ENCODE data around the gene KRTAP19-3.

DNA sequence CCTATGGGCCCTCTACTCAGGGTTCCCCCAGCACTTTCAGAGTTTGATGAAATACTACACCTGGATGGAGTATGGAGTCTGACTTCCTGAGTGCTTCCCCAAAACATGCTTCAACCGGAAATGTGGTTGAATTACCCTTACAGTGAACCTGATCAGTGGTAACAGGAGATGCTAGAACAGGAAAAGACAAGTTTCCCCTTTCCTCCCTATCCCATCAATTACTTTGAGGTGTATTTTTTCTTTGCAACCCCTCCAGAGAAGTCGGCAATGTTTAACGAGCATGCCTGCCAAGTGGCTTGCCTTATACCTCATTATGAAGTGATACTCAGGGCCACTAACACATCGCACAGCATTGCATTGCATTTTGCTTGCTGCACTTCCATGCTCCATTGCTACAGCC is 44.8 kb downstream of the KRTAP19-3 start:
- TF ChIP-seq, protein P1, sequence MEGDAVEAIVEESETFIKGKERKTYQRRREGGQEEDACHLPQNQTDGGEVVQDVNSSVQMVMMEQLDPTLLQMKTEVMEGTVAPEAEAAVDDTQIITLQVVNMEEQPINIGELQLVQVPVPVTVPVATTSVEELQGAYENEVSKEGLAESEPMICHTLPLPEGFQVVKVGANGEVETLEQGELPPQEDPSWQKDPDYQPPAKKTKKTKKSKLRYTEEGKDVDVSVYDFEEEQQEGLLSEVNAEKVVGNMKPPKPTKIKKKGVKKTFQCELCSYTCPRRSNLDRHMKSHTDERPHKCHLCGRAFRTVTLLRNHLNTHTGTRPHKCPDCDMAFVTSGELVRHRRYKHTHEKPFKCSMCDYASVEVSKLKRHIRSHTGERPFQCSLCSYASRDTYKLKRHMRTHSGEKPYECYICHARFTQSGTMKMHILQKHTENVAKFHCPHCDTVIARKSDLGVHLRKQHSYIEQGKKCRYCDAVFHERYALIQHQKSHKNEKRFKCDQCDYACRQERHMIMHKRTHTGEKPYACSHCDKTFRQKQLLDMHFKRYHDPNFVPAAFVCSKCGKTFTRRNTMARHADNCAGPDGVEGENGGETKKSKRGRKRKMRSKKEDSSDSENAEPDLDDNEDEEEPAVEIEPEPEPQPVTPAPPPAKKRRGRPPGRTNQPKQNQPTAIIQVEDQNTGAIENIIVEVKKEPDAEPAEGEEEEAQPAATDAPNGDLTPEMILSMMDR (IDR thresholded peaks at IDR 0.05; ENCODE audit: control extremely low read depth in 1 of 3, insufficient read depth in 1 of 3, low read depth in 1 of 3, low read length in 3 of 3): no peak
- TF ChIP-seq CREB1 (IDR thresholded peaks at IDR 0.05) (no peak), CHD2 (IDR thresholded peaks at IDR 0.05; ENCODE audit: low read length) (no peak), FOSL1 (IDR thresholded peaks at IDR 0.05; ENCODE audit: insufficient read depth, low read depth, low read length) (no peak), HDAC6 (IDR thresholded peaks at IDR 0.05; ENCODE audit: low read depth, low read length) (no peak), BRCA1 (IDR thresholded peaks at IDR 0.05; ENCODE audit: low read depth, low read length) (no peak), JUN (IDR thresholded peaks at IDR 0.05; ENCODE audit: low read depth, low read length) (no peak), RAD21 (IDR thresholded peaks at IDR 0.05 in 1 of 2, conservative IDR thresholded peaks at IDR 0.05 in 1 of 2; ENCODE audit: low read depth in 2 of 2, low read length in 2 of 2) (no peak), CTBP2 (IDR thresholded peaks at IDR 0.05; ENCODE audit: borderline replicate concordance, insufficient read depth, insufficient read length, low read length) (no peak), ZNF274 (IDR thresholded peaks at IDR 0.05; ENCODE audit: borderline replicate concordance, extremely low read depth, low read length) (no peak), EP300 (IDR thresholded peaks at IDR 0.05; ENCODE audit: borderline replicate concordance in 1 of 2, low read depth in 2 of 2, low read length in 2 of 2) (no peak), SUZ12 (IDR thresholded peaks at IDR 0.05; ENCODE audit: low read length) (no peak), SIN3A (conservative IDR thresholded peaks at IDR 0.05 in 1 of 2, IDR thresholded peaks at IDR 0.05 in 1 of 2; ENCODE audit: low read depth in 1 of 2, low read length in 2 of 2) (no peak)
- TF ChIP-seq, protein P2, sequence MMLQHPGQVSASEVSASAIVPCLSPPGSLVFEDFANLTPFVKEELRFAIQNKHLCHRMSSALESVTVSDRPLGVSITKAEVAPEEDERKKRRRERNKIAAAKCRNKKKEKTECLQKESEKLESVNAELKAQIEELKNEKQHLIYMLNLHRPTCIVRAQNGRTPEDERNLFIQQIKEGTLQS (IDR thresholded peaks at IDR 0.05; ENCODE audit: insufficient read depth, low read depth, low read length): no peak

All from H1 (cell line).